IPS-20b (cell line): Measurements from ENCODE around the gene BIRC5.
A peak's percentile ranks its signal among the peaks of the same experiment; 100 is the strongest.

Source experiments
- H3K27ac ChIP-seq: one replicate; pipeline ENCODE4 v1.5.1; 2013; ENCODE audit warnings: low read length
- H3K27me3 ChIP-seq: 2 replicates; pipeline ENCODE4 v1.6.1; 2013; ENCODE audit warnings: mild to moderate bottlenecking, low read length, inconsistent platforms; ENCODE audit not compliant: insufficient read depth
- H3K36me3 ChIP-seq: 2 replicates; pipeline ENCODE4 v1.6.1; 2013; ENCODE audit warnings: low read depth, mild to moderate bottlenecking, inconsistent platforms, low read length, moderate library complexity; ENCODE audit not compliant: insufficient read depth
- H3K4me1 ChIP-seq: 2 replicates; pipeline ENCODE4 v1.6.1; 2013; ENCODE audit warnings: mild to moderate bottlenecking, control low read depth, inconsistent platforms, low read length, moderate library complexity; ENCODE audit not compliant: insufficient read depth
- H3K4me3 ChIP-seq: 2 replicates; pipeline ENCODE4 v1.5.1; 2013; ENCODE audit warnings: mild to moderate bottlenecking, low read length, inconsistent platforms
- H3K9ac ChIP-seq: 2 replicates; pipeline ENCODE4 v1.6.1; 2013; ENCODE audit warnings: low read depth, mild to moderate bottlenecking, inconsistent platforms, low read length, moderate library complexity
- H3K9me3 ChIP-seq: 2 replicates; pipeline ENCODE4 v1.6.1; 2013; ENCODE audit warnings: mild to moderate bottlenecking, low read depth, low read length, inconsistent platforms; ENCODE audit not compliant: insufficient read depth

BIRC5 gene

GRCh38 chr17:78174346-78174869 is 39.6 kb upstream of the BIRC5 start:
- Histone ChIP-seq H3K9me3 (no peaks in the 10 kb centered on the region), H3K9ac (no peak overlapping the region), H3K36me3 (peaks cover 59% of the 10 kb centered on the region), H3K4me1 (peaks cover 15% of the 10 kb centered on the region), H3K27me3 (no peaks in the 10 kb centered on the region), H3K27ac (no peak overlapping the region), H3K4me3 (no peak overlapping the region)

GRCh38 chr17:78174870-78175642 is 39.0 kb upstream of the BIRC5 start:
- Histone ChIP-seq H3K4me1 (peaks cover 15% of the 10 kb centered on the region), H3K4me3 (no peak overlapping the region), H3K27me3 (no peaks in the 10 kb centered on the region), H3K36me3 (peaks cover 65% of the 10 kb centered on the region), H3K27ac (no peak overlapping the region), H3K9ac (no peak overlapping the region), H3K9me3 (no peaks in the 10 kb centered on the region)

GRCh38 chr17:78175643-78175981 is 38.4 kb upstream of the BIRC5 start:
- Histone ChIP-seq H3K27ac (no peak overlapping the region), H3K9me3 (no peaks in the 10 kb centered on the region), H3K27me3 (no peaks in the 10 kb centered on the region), H3K9ac (no peak overlapping the region), H3K36me3 (peaks cover 71% of the 10 kb centered on the region), H3K4me1 (peaks cover 15% of the 10 kb centered on the region), H3K4me3 (no peak overlapping the region)

GRCh38 chr17:78176548-78177025 is 37.5 kb upstream of the BIRC5 start:
- Histone ChIP-seq H3K27ac (no peak overlapping the region), H3K9ac (peak overlapping the region; percentile 41; the same call in 1 of the 2 replicates), H3K36me3 (peaks cover 81% of the 10 kb centered on the region), H3K4me1 (peaks cover 15% of the 10 kb centered on the region), H3K9me3 (no peaks in the 10 kb centered on the region), H3K27me3 (no peaks in the 10 kb centered on the region), H3K4me3 (no peak overlapping the region)

- Histone ChIP-seq H3K27me3 (no peaks in the 10 kb centered on the region), H3K9me3 (no peaks in the 10 kb centered on the region), H3K27ac (no peak overlapping the region), H3K4me1 (peaks cover 3% of the 10 kb centered on the region; the same call in 1 of the 2 replicates), H3K4me3 (no peak overlapping the region), H3K36me3 (peaks cover 93% of the 10 kb centered on the region), H3K9ac (no peak overlapping the region)
These were observed 34.7 kb upstream of the BIRC5 start for GRCh38 chr17:78179372-78179771.

- Histone ChIP-seq H3K9ac (no peak overlapping the region), H3K4me1 (peaks cover 5% of the 10 kb centered on the region; the same call in 1 of the 2 replicates), H3K9me3 (no peaks in the 10 kb centered on the region), H3K27ac (no peak overlapping the region), H3K4me3 (no peak overlapping the region), H3K27me3 (no peaks in the 10 kb centered on the region), H3K36me3 (peaks cover 94% of the 10 kb centered on the region)
These were observed 34.0 kb upstream of the BIRC5 start for GRCh38 chr17:78180083-78180482.

- H3K9ac ChIP-seq, result no peak overlapping the region
These were observed 33.5 kb upstream of the BIRC5 start for GRCh38 chr17:78180508-78180907.

GRCh38 chr17:78182504-78182903 is 31.5 kb upstream of the BIRC5 start:
- Histone ChIP-seq H3K9me3 (no peaks in the 10 kb centered on the region), H3K9ac (no peak overlapping the region), H3K4me3 (no peak overlapping the region), H3K27me3 (no peaks in the 10 kb centered on the region), H3K36me3 (peaks cover 78% of the 10 kb centered on the region), H3K4me1 (0 out of 2 replicates have a peak, but pooled peaks cover 4% of the 10 kb centered on the region), H3K27ac (no peak overlapping the region)

More at GRCh38 chr17:78180508-78180907, 33.5 kb upstream of the BIRC5 start:
- no peaks in the 10 kb centered on the region for H3K9me3 ChIP-seq
- H3K4me1 ChIP-seq, result peaks cover 8% of the 10 kb centered on the region; the same call in 1 of the 2 replicates
- H3K36me3 ChIP-seq, result peaks cover 94% of the 10 kb centered on the region
- no peaks in the 10 kb centered on the region for H3K27me3 ChIP-seq
- H3K27ac ChIP-seq, result no peak overlapping the region
- H3K4me3 ChIP-seq, result no peak overlapping the region

- Histone ChIP-seq H3K9ac (no peak overlapping the region), H3K4me1 (peaks cover 4% of the 10 kb centered on the region; the same call in 1 of the 2 replicates), H3K27ac (no peak overlapping the region), H3K36me3 (peaks cover 67% of the 10 kb centered on the region), H3K27me3 (no peaks in the 10 kb centered on the region), H3K4me3 (no peak overlapping the region), H3K9me3 (no peaks in the 10 kb centered on the region)
These were observed 30.1 kb upstream of the BIRC5 start for GRCh38 chr17:78183916-78184315.

GRCh38 chr17:78184351-78184750 is 29.7 kb upstream of the BIRC5 start:
- Histone ChIP-seq H3K36me3 (peaks cover 63% of the 10 kb centered on the region), H3K27ac (no peak overlapping the region), H3K4me3 (no peak overlapping the region), H3K4me1 (peaks cover 4% of the 10 kb centered on the region; the same call in 1 of the 2 replicates), H3K9ac (no peak overlapping the region), H3K27me3 (no peaks in the 10 kb centered on the region), H3K9me3 (no peaks in the 10 kb centered on the region)

GRCh38 chr17:78184868-78185267 is 29.2 kb upstream of the BIRC5 start:
- Histone ChIP-seq H3K27ac (no peak overlapping the region), H3K4me1 (peaks cover 4% of the 10 kb centered on the region; the same call in 1 of the 2 replicates), H3K4me3 (peak overlapping the region; percentile 39), H3K9ac (peak overlapping the region; percentile 21; the same call in 1 of the 2 replicates), H3K27me3 (no peaks in the 10 kb centered on the region), H3K9me3 (no peaks in the 10 kb centered on the region), H3K36me3 (peaks cover 57% of the 10 kb centered on the region)
